NCI-H510A (cell line): ENCODE data around the gene C1orf21.

Experiments
- DNase-seq: peaks from one replicate; lab custom pipeline; 2025; lab: John Stamatoyannopoulos, UW

The C1orf21 gene

DNA sequence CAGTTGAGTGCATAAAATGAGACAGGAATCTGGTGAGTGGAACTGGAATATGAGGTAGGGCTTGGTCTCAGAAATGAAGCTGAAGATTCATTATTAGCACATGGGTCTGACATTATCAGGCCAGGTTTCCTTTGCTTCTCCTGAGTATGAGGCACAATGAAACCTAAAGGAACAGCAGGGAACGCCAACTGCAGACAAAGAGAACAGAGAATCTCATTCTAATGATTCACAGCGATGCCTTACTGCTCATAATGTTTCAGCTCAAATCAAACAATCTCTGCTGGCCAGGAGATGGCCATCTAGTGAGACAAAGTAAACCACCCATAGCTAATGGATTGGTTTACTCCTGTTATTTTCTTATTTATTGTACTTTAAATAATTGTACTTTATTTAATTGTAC lies 133.5 kb downstream of the C1orf21 start:
- no peak for DNase-seq

DNA sequence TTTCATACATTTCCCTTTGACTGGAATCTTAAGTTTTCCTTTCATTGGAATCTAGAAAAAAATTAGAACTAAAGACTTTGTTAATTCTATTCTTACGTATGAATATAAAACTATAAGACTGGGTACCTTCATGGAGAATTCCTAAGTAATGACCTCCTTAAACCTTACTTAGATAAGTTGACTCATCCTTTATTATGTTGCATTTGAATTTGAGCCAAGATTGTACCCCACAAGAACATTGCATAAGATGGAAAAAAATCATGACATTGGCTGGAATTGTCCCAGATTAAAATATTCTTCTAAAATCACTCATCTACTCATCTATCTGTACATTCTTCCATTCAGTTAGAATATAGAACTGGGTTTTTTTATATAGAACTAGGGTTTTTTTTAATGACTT lies 137.4 kb downstream of the C1orf21 start:
- DNase-seq, result no peak

DNA sequence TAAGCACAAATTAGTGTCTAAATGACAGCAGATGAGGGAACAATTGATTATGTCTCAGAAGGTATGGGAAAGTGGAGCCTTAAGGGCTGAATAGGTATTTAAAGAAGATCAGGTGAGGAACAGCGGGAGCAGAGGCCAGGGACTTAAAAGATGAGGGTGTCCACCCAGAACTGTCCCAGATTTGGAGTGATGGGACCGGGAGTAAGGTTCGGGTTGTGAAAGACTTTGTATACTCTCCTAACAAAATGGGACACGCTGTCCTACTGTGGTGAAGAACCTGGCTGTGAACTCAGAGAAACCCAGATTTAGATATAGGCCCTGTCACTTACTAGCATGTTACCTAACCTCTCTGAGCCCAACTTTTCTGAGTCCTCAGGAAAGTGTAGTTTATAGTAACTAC lies 140.6 kb downstream of the C1orf21 start:
- no peak for DNase-seq

DNA sequence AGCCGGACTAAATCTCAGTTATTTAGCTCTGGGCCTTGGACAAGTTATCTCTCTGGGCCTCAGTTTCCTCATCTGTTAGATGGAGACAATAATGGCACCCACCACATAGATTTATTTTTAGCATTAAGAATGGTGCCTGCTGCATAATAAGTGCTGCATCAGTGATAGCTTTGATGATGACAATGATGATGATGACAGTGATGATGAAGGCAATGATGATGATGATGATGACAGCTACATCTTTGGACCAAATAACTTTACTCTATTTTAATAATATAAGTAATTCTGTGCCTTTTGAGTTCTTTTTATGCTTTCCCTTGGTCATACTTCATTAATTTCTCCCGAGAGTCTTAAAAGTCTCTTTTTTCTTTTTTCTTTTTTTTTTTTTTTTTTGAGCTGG lies 143.4 kb downstream of the C1orf21 start:
- no peak for DNase-seq

DNA sequence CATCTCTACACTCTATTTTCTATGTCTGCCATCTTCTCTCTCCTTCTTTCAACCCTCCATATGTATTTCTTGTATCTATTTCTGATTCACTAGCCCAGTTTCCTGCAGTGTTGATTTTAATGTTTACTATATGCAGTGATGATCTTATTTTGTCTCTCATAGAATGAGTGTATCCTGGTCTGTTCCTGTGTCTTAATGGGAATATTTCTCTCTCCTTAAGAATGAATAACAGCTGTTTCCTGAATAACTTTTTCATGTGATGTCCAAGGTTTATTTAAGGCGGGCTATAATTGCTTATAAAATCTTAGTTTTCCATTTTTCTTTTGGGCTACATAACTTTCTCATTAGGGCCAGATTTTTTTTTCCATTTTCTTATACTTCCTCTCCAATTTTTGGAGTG lies 144.5 kb downstream of the C1orf21 start:
- no peak for DNase-seq

DNA sequence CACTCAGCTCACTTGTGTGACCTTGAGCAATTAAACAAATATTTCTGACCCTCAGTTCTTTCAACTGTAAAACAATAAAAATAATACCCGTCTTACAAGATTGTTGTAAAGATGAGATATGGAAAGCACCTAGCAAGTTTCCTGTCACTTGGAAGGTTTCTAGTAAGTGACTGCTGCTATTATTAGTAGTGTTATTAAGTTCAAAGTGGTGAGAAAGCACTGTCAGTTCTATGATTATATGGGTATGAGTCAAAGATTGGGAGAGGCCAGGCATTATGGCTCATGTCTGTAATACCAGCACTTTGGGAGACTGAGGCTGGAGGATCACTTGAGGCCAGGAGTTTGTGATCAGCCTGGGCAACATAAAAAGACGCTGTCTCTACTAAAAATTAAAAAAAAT lies 145.4 kb downstream of the C1orf21 start:
- no peak for DNase-seq

DNA sequence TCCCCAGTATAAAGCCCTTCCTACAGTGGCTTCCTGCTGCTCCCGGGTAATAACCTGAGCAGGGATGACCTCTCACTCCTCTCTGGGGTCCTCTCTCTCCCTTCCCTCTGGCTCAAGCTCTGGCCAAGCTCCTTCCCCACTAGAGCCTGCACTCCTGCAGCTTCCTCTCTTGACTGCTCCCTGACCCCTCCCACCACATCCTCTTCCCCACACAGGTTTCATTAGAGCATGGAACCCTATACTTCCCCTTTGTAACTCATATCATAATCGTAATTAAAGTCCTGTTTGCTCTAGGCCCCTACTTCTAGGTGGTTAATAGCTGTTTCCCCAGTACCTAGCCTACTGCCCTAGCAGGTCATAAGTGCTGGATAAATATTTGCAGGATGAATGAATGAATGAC lies 146.2 kb downstream of the C1orf21 start:
- DNase-seq, result no peak

DNA sequence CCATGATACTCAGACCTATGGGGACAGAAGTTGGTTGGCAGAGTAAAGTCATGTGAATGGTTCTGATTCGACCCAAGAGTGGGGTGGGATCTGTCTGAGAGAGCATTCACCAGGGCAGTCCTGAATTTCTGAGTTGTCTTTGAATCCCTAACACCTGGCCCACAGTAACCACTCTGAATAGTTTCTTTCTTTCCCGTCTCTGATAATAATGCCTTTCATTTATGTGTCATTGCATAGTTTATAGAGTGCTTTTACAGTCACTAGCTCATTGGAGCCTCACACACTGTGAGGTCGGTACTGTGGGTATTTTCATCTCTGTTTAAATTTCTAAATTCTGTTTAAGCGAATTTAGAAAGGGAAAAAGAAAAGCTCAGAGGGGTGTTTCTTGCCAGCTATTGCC lies 147.1 kb downstream of the C1orf21 start:
- DNase-seq, result no peak

DNA sequence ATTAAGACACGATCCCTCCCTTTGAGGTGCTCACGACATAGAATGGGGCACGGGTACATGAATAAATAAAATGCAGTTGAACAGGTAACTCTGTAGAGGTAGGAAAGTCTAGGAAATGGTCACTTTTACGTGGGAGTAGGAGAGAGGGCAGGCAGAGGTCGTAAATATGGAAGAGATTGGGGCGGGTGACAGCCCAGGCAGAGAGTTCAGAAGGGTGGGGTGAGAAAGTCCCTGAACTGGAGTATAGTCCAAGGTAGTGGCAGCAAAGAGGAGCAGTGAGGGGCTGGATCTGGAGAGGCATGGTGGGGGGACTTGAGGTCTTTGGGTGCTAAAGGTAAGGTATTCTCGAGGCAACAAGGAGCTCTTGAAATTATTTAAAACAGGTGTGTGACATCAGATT lies 147.9 kb downstream of the C1orf21 start:
- no peak for DNase-seq

DNA sequence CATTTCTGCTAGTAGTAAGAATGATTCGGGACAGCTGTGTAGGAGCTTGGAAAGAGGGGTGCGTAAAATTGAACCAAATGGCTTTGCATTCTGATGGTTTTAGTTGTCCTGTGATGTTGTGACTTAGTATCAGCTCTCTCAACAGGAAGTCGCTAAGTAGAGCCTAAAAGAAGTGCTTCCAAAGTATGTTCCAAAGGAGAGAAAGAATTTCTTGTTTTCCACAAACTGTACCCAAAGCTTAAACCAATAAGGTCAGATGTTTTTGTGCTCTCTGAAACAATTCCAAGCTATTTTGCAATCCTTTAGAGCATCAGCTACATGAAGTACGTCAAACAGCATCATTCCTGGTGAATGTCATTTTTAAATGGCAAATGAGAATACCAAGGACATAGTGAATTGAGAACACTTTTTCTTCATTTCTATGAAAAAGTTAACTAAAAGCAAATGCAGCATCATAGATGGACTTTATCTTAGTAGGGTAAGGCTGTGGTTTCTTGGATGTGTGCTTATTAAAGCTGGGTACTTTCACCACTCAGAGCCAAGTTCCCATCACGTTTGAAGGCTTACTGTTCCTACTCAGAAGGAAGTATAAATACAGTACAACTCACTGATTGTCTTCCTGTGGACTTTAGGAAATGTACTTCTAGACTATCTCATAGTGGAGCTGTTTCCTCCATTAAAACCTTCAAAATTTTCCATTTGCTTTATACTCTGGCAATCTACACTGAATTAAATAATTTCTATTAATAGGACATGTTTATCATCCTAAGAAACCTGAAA lies 148.6 kb downstream of the C1orf21 start:
- no peak for DNase-seq

DNA sequence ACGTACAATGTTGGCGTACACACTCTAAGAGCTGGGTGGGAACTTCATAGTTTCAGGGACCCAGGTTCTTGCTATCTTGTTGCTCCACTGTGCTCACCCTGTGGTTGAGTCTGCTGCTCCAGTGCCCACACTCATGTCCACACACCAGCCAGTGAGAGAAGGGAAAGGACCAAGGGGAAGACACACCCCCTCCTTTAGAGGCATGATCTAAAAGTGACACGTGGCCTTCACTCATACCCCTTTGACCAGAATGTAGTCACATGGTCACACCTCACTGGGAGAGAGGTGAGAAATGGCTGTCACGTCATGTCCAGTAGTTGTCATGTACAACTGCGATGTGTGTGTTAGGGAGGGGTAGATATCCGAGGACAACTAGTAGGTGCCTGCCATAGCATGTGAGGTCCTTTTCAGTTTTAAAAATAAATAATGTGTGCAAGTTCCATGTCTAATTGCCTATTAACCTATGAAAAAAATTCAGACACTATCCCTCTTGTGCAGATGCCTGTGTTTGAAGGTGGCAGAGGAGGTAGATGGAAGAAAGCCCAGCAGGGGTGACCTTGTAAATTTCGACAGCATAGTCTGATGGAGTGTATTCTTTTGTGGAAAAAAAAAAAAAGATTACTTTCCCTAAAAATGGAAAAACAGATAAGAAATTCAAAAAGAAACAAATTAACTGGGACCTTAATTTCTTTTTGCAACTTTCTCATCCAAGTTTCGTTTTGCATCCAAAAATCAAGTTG lies 149.6 kb downstream of the C1orf21 start:
- DNase-seq, result no peak

DNA sequence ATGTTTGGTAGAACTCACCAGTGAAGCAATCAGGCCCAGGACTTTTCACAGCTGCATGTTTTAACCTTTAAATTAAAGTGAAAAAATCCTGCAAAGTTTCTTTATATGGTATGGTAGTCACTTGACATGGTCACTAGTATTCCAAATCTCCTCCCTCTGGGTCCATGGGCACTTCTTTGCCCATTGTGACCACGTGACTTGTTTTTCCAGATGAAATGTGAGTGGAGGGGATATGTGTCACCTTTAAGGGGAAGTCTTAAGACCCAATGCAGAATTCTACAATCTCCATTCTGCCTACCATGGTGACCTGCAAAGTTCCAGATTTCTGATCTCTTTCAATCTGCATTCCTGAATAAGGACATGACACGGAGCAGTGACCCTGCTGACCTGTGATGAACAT lies 152.8 kb downstream of the C1orf21 start:
- DNase-seq, result no peak

DNA sequence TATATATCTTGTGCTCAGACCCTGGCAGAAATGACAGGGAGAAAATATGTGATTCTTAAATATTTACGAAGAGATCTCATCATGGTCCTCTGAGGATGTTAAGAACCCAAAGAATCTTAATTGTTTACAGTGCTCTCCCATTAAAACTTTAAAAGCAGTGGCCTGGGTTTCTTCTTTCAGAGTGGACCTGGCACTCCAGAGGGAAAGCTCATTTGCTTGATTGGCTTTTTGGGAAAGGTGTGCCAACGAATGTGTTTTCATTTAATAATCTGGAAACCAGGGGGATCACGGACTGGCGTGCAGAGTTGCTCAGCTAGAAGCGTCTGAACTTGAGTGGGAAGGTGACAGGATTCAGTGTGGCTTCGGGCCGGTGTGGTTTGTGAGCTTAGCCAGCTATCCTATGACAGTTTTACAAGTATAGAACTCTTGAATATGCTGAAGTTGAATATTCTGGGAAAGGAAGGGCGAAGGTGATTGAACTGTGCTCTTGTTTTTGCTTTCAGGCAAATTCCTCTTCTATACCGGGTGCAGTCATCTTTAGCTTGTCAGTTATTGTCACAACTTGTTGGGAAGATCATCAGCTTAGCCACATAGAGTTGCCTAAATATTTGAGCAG lies 154.8 kb downstream of the C1orf21 start:
- DNase-seq, result no peak

DNA sequence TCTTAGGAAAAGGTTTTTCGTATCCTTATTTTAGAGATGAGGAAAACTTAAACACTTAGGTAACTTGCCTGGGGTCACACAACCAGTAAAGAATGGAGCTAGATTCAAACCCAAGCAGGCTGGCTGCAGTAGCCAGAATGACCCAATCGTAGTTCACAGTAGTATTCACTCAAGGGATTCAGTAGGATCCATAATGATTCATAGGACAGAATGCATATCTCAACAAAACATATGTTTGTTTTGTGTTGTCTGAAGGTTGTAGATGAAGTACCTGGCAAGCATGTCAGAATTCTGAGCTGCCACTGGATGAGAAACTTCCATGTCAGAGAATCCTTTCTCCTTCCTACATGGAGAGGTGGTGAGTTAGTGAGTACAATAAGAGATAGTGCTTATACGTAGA lies 155.5 kb downstream of the C1orf21 start:
- no peak for DNase-seq

DNA sequence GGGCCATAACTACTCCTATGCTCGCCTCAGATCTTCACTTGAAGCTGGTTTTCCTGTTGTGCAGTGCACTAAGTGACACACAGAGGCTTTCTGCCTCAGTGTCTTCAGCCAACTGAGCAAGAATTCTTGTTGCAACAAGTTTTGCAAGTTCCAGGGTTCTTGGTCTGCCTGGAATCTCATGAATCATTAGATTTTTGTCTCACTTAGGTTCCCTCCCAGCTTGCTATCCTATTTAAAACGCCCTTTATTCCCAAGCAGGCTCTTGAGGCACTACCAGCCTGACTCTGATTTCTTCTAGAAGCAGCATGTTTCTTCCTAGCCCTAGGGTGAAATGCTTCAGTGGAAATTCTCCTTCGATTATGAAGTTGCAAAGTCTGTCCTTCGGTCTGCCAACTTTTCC lies 158.8 kb downstream of the C1orf21 start:
- no peak for DNase-seq

DNA sequence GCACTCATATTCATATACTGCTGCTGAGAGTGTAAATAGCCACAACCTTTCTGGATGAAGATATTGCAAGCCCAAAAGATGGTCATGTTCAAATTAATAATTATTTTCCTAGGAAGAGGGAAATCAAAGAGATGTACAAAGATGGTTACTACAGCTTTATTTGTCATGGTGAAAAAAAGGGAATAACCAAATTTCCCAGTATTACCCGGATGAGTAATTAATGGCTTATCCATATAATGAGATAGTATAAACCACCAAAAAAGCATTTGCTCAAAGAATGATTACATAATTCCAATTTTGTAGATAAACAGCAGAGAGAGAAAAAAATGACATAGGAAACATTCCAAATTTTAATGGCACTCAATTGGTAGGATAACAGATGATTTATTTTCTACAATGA lies 165.6 kb downstream of the C1orf21 start:
- no peak for DNase-seq

DNA sequence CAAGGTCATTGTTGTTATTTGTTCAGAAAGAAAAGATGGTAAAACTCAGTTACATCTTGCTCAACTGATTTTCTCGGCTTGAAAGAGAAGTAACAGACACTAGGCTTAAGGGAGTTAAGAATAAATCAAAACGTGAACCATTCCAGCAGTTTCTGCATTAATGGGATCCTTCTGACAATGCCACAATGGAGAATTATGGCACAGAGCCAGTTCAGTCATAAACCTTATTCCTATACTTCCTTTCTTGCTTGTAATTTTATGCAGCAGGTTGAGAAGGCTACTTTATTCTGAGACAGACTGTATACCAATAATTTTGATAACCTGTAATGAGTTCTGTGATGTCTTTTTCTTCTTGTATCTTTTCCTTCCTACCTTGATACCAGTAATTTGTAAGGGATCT lies 167.0 kb downstream of the C1orf21 start:
- DNase-seq, result no peak

DNA sequence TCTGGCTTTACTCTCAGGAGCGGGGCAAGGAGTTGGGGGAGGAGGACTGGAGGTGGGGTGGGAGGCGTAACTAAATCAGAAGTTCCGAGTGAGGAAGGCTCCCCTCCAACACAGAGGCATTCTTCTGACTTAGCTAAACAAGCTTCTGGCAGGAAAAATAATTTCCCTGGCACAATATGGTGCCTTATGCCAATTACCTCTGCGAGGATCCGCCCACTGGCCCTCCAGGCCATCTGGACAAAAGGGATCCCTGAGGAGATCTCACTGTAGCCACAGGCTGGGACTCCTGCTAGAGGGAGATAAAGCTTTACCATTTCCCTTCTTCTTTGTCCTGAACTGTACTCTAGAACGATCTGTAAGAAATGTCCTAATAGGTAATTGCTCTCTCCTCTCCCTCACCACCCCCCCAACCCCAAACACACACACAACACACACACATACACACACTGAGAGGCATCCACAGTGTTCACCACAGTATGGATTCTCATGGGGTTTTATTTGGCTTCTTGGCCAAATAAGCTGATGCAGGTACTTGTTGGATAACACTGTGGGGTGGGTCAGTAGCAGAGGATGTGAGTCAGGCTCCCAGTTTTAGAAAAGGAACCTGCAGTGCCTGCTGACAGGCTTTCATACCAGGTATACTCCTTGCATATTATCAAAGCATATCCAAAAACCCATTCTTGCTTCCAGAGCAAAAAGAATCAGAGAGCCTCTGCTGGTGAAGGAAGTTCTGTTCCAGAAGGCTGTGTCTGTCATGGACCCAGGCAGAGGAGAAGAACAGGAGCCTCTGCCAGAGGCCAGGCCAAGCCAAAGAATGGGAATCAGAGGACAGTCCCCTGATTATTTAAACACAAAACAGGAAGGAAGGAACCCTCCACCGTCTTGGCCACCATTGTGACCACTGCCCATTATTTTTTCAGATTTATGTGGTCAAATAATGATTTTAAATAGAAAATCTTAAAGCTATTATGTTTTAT lies 169.1 kb downstream of the C1orf21 start:
- no peak for DNase-seq

DNA sequence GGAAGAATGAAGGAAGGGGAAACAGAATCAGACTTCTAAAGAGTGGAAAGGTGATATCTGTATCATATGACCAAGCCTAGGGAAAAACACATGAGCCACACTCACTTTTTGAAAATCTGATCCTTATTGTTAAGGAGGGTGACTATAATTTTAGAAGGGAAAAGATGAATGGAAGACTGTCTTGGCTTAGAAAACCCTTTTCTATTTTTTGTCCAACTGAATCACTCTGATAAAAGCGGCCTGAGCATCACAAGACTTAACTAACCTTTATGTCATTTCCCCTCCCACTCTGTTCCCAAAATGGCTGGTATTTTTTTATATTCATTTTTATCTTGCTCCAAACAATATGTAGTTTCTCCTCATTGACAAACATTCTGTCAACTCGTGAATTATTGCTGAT lies 169.8 kb downstream of the C1orf21 start:
- DNase-seq, result no peak

DNA sequence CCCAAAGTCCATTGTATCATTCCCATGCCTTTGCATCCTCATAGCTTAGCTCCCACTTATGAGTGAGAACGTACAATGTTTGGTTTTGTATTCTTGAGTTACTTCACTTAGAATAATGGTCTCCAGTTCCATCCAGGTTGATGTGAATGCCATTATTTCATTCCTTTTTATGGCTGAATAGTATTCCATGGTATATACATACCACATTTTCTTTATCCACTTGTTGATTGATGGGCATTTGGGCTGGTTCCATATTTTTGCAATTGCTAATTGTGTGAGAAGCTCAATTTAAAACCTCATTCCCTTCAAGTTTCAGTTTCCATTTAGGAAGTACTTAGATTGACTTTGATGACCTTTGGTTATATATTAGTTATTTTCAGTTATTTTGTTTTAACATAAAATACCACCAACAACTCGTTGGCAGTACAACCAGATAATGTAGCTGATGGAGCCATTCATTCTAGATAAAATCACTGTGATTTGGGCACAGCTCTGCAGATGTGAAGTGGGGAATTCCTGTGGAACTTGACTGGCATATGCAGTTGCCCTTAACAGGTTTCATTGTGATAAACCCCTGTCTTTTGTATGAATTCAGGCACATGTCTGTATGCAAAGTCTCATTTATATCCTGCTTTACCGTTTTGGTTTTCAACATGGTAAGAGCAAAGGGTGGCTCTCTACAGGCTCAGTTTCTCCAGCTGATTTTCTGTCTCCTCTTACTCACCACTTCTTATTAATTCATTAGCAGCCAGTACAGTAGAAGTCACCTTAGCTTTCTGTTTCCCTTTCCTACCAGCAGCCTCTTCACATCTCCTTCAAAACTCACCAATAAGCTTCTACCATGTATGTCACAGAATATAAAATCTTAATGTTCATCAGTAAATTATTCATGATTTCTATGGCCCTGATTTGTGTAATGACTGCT lies 170.9 kb downstream of the C1orf21 start:
- no peak for DNase-seq

DNA sequence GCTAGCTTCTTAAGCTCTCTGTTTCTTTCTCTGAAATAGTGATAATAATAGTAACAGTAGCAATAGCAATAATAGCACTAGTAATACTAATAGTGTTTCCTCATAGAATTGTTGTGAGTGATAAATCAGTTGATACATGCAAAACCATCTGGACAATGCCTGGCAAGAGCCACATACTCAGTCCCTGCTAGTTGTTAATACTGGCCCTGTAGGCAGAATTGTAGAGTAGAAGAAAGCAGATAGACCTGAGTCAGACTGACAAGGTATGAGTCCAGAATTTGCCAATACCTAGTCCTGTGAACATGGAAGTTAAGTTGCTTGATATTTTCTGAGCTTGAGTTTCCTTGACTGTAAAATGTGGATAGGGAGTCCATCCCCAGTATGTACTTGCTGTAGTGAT lies 171.9 kb downstream of the C1orf21 start:
- DNase-seq, result no peak
